Stimulated activated CD8-positive, alpha-beta memory T cell treated with anti-CD3 and anti-CD28 coated beads, Interleukin-2, amount 100 ng/mL, for 48 hours (primary cell): ENCODE results near the gene BRIX1.
"Not testable (repeated sequence)": the region's sequence is repeated elsewhere in the genome, so short reads cannot be mapped to it uniquely, and the experiment has no call there.

Experiments used
- DNase-seq, 2 donors: peaks; one replicate each; pipeline ENCODE4 v3.0.0-alpha.2; 2020; ENCODE audit warnings: low read depth in 2 of 2

BRIX1 gene

DNA sequence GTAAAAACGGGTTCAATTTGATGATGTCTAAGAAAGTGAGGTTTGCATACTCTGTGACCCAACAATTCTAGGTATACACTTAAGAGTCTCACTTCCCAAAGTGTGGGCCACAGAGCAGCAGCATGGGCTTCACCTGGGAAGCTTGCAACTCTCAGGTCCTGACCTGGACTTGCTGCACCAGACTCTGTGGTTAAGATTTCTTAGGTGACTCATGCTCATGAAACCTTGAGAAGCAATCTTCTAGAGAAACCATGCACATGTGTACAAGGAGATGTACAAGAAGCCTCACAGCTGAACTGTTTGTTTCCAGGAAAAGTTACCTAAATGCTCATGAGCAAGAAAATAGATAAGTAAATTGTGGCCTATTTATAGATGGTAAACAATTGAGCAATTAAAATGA is 43.8 kb downstream of the BRIX1 start:
- DNase-seq: no peak

DNA sequence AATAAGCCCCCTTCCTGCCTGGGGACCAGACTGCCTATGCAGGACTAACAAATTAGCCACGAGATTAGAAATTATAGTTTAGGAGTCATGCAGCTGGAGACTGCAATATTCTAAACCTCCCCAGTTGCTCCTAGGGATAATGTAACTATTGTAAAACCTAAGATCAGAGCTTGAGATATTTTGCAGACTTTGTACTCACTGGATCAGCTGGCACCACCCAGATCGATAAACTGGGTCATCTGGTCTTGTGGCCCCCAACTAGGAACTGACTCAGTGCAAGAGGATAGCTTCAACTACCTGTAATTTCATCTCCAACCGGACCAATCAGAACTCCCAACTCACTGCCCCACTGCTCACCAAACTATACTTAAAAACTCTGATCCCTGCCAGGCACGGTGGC is 52.0 kb downstream of the BRIX1 start:
- DNase-seq: no peak

- DNase-seq: no peak
Measured at GRCh38 chr5:34968258-34968657, 52.7 kb downstream of the BRIX1 start.

DNA sequence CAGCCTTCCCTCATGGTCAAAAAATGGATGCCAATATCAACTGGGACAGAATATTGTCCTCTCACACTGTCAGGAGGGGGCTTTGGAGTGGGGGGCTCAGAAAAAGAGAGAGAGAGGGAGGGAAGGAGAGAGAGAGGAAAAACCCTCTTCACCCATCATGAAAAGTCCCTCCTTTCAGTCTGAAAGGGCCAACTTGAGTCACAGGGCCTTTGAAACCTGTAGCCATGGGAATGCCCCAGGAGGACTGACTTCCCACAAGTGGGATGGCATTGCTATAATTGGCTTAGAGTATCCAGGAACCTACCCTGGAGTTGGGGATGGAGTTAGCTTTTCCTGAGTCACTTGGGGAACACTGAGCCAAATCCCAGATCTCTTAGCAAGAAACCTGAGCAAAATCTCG is 55.0 kb downstream of the BRIX1 start:
- no peak for DNase-seq

DNA sequence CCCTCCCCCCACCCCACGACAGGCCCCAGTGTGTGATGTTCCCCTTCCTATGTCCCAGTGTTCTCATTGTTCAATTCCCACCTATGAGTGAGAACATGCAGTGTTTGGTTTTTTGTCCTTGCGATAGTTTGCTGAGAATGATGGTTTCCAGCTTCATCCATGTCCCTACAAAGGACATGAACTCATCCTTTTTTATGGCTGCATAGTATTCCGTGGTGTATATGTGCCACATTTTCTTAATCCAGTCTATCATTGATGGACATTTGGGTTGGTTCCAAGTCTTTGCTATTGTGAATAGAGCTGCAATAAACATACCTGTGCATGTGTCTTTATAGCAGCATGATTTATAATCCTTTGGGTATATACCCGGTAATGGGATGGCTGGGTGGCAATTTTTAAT is 56.1 kb downstream of the BRIX1 start:
- not testable (repeated sequence) for DNase-seq
